Activated CD4-positive, alpha-beta memory T cell treated with anti-CD3 and anti-CD28 coated beads for 36 hours (primary cell): Measurements from ENCODE around the gene KRT9. TPM values are rescaled to one million over a fixed set of nuclear protein-coding genes. Genes with fewer than 3 reads are reported as not detected.
"Not testable (repeated sequence)": the region's sequence is repeated elsewhere in the genome, so short reads cannot be mapped to it uniquely, and the experiment has no call there.

ENCODE experiments used
- CTCF ChIA-PET: fragments of 350-600 bp; sonication (Branson Sonifier 250); formaldehyde crosslinking; loops from one replicate; lab custom pipeline; 2021; ENCODE audit warnings: antibody characterized with exemption, inconsistent platforms; lab: Charles Lee
- POLR2A ChIA-PET: fragments of 350-600 bp; sonication (Branson Sonifier 250); formaldehyde crosslinking; loops from one replicate; lab custom pipeline; 2021; ENCODE audit warnings: antibody characterized with exemption; lab: Charles Lee
- DNase-seq: peaks from one replicate; pipeline ENCODE4 v3.0.0-alpha.2; 2020
- H3K27ac Mint-ChIP-seq: one replicate; pipeline ENCODE4 v1.8.0; 2021; ENCODE audit warnings: mixed read lengths
- H3K27me3 Mint-ChIP-seq: one replicate; pipeline ENCODE4 v1.8.0; 2021; ENCODE audit warnings: mixed read lengths
- H3K36me3 Mint-ChIP-seq: one replicate; pipeline ENCODE4 v1.8.0; 2021; ENCODE audit warnings: mixed read lengths
- H3K4me1 Mint-ChIP-seq: one replicate; pipeline ENCODE4 v1.8.0; 2021; ENCODE audit warnings: low read depth, mixed read lengths
- H3K4me3 Mint-ChIP-seq: one replicate; pipeline ENCODE4 v1.8.0; 2021; ENCODE audit warnings: mild to moderate bottlenecking, mixed read lengths
- H3K9me3 Mint-ChIP-seq: one replicate; pipeline ENCODE4 v1.8.0; 2021; ENCODE audit warnings: mixed read lengths
- intact Hi-C: fragments of 100-400 bp; cut with micrococcal nuclease; formaldehyde crosslinking; loops from one replicate; pipeline ENCODE4 v1.15.1; 2023
- total RNA-seq, 2 experiments: library from RNA; stranded (reverse); gene quantifications; one replicate each; pipeline ENCODE4 v1.2.3, GENCODE V29; 2021

The KRT9 gene
- total RNA-seq = not detected

DNA sequence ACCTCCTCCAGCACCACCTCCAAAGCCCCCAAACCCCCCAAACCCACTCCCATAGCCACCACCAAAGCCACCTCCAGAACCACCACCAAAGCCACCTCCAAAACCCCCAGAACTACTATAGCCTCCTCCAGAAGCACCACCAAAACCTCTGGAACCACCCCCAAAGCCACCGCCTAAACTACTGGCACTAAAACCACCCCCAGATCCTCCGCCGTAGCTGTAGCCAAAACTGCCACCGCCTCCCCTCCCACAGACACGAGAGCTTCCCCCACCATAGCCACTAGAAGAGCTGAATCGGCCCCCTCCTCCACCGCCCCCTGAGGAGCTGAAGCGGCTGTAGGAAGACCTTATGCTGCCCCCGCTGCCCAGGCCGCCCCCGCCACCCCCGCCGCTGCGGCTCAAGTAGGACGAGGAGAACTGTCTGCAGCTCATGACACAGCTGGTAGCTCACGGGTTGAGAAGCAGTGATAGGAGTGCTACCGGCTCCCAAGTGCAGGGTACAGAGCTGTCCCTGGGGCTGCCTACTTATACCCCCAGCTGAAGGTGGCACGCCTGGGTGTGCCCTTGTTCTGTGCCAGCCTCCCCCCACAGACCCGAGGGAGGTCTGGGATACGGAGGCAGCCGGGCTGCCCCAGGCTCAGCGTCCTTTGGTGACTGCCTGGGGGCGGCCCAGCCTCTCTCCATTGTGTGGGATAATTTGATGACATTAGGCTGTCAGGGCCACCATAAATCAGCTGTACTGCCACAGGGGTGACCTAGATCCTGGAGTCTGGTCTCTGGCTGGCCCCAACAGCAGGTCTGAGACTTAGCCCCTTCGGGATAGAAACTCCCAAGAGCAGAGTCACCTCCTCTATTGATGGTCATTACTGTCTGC lies at the start of gene KRT9:
Gene KRT9 (minus strand): TSS at position 499 of the 874 bp plus-strand sequence. CDS start 67 bp downstream, at position 432.
- H3K9me3 Mint-ChIP-seq = peaks cover 6% of the 10 kb centered on the region
- peaks cover 6% of the 10 kb centered on the region for H3K4me1 Mint-ChIP-seq
- no peak within 1 kb of the TSS for H3K4me3 Mint-ChIP-seq
- POLR2A ChIA-PET = no interaction called here
- H3K27me3 Mint-ChIP-seq = peaks cover 18% of the 10 kb centered on the region
- no peaks in the 10 kb centered on the region for H3K36me3 Mint-ChIP-seq
- H3K27ac Mint-ChIP-seq = no peak within 1 kb of the TSS
- no peak for DNase-seq
- intact Hi-C loops = no loop called here
- CTCF ChIA-PET = interaction anchor here (1.4 to 2.4 kb wide), 4 partner anchors 8 to 76 kb away, joined by 4 to 9 read pairs (median 4); no protein-coding TSS in a partner anchor

GRCh38 chr17:41621435-41621817 lies 49.6 kb upstream of the KRT9 start:
- H3K9me3 Mint-ChIP-seq, intact Hi-C loops, POLR2A ChIA-PET, H3K4me3 Mint-ChIP-seq, DNase-seq, H3K36me3 Mint-ChIP-seq, H3K4me1 Mint-ChIP-seq, H3K27ac Mint-ChIP-seq: not testable (repeated sequence)
- CTCF ChIA-PET = interaction anchor here (1.0 kb wide), 1 partner anchor 27 kb away, joined by 3 read pairs; no protein-coding TSS in a partner anchor
- peaks cover 12% of the 10 kb centered on the region for H3K27me3 Mint-ChIP-seq

DNA sequence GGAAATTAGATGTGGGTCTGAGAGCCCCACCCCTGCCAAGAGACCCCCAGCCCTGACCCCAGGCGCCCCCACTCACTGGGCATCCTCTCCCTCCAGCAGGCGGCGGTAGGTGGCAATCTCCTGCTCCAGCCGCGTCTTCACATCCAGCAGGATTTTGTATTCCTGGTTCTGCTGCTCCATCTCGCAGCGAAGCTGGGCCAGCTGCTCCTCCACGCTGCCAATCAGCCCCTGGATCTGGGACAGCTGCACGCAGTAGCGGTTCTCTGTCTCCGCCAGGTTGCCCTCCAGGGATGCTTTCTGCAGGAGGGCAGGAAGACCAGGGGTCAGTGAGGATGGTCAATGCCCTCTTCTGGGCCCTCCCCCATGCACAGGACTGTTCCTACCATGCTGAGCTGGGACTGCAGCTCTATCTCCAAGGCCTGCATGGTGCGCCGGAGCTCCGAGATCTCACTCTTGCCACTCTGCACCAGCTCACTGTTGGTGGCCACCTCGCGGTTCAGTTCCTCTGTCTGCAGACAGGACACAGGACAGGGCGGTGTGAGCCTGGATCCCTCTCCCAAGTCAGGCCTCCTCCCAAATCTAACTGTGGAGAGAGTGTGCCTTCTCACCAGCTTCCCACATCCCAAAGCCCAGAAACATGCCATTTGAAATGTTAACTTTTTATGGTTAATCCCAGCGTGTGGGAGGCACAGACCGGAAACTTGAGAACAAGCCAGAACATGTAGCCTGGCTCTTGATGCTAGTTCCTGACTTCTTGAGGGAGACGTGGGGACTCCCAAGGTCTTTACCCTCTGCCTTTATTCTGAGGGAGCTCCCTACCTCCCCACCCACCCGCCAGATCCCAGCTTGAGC lies 49.0 kb upstream of the KRT9 start:
- Mint-ChIP-seq H3K36me3 (no peaks in the 10 kb centered on the region), H3K4me3 (no peak overlapping the region), H3K4me1 (no peaks in the 10 kb centered on the region), H3K27ac (no peak overlapping the region), H3K27me3 (peaks cover 11% of the 10 kb centered on the region), H3K9me3 (no peaks in the 10 kb centered on the region)
- intact Hi-C loops = no loop called here
- POLR2A ChIA-PET = no interaction called here
- DNase-seq = no peak
- CTCF ChIA-PET = interaction anchor here (0.6 to 1.0 kb wide), 2 partner anchors 28 to 76 kb away, joined by 3 read pairs; no protein-coding TSS in a partner anchor

DNA sequence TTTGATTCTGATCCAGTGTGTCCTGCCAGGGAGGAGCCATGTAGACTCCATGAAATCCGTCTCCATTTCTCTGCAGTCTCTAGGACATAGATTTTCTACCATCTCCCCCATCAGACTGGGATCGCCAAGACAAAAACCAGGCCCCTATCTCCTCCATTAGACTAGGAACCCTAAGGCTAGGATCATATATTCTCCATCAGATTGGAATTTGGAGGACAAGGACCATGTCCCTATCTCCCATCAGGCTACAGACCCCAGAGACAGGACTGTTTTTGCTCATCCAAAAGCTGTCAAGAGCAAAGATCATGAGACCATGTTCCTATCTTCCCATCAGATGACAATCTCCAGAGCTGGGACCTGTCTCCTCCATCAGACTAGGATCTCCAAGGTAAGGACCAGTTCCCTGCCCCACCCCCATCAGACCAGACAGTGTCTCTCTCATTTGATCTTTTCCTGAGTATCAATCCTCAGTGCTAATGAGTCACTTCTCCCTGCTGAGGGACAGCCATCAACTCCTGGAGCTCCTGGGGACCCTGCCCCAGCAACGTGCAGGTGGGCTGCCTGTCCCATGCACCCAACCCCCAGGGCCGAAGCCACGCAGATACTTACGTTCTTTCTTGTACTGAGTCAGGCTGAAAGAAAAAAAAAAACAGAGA lies 48.2 kb upstream of the KRT9 start:
- H3K27ac Mint-ChIP-seq, intact Hi-C loops, H3K36me3 Mint-ChIP-seq, H3K4me3 Mint-ChIP-seq, H3K4me1 Mint-ChIP-seq, POLR2A ChIA-PET, H3K9me3 Mint-ChIP-seq, DNase-seq: not testable (repeated sequence)
- CTCF ChIA-PET = interaction anchor here (0.6 to 1.0 kb wide), 2 partner anchors 29 to 75 kb away, joined by 3 read pairs; no protein-coding TSS in a partner anchor
- peaks cover 11% of the 10 kb centered on the region for H3K27me3 Mint-ChIP-seq

DNA sequence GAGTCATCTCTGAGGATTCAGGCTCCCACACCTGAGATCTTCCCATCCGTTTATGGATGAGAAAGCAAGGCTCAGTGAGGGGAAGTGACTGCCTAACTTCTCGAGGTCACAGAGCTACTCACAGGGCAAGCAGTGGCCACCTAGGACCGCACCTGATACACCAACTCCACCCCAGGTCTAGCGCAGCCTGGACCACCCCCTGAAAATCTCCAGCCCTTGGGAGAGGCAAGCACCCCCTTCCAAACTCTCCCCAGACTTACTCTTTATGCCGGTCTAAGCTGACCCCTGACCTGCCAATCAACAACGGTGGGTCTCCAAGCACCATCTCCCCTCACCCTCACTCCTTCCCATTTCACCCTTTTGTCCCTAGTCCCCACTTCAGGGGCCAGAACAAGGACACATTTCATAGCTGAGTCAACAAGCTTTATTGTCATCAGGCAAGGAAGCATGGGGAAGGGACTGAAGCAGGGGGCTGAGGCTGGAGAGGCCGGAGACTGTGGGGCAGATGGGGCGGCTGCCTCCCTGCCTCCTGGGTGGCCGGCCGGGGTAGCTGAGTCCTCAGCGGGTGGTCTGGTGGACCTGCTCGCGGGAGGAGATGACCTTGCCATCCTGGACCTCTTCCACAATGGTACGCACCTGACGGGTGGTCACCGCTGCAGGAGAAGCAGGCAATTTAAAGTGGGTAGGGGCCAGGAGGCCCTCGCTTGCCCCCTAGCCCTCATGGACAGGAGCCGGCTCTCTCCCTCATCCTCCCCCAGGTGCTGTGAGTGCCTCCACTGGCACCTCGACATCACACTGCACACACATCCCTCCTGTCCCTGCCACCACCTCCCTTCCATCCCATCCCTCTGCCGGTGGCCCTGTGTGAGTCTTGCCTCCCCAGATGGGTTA lies 47.4 kb upstream of the KRT9 start:
- H3K9me3 Mint-ChIP-seq = no peaks in the 10 kb centered on the region
- no peaks in the 10 kb centered on the region for H3K36me3 Mint-ChIP-seq
- no peak for DNase-seq
- CTCF ChIA-PET = interaction anchor here (1.1 kb wide), 1 partner anchor 70 kb away, joined by 3 read pairs; no protein-coding TSS in a partner anchor
- no peak overlapping the region for H3K27ac Mint-ChIP-seq
- H3K27me3 Mint-ChIP-seq = peaks cover 11% of the 10 kb centered on the region
- intact Hi-C loops = no loop called here
- no peak overlapping the region for H3K4me3 Mint-ChIP-seq
- POLR2A ChIA-PET = no interaction called here
- no peaks in the 10 kb centered on the region for H3K4me1 Mint-ChIP-seq

DNA sequence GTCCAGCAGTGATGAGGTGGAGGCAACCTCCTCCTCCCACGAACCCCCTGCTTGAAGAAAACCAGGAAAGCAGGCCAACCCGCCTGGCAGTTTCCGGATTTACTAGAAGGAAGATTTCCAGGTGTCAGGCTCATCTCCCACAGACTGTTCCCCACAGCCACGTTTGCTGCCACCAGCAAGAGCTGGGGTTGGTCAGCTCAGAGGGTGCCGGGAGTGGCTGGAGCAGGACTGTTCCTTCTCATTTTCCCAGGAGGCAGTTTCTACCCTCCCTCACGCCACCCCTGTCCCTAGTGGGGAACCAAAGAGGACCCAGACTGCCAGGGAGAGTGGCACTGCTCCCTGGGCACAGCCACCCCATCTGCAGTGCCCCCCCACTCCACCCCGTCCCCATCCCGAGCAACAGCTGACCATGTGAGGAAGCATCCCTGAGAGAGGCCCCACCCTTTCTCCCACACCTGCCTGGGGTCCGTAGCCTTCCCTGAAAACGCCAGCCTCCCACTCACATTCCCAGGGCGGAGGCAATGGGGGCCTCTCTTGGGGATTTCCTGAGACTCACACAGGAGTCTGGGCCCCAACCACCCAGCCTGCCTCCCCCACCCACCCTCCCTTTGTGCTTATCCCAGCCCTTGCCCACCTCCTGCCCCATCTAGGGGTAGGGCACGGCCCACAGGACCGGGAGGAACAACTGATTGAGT lies 46.6 kb upstream of the KRT9 start:
- ChIA-PET POLR2A (no interaction called here), CTCF (interaction anchor here (1.1 kb wide), 1 partner anchor 69 kb away, joined by 3 read pairs; no protein-coding TSS in a partner anchor)
- Mint-ChIP-seq H3K27ac (no peak overlapping the region), H3K27me3 (peaks cover 15% of the 10 kb centered on the region), H3K4me3 (no peak overlapping the region), H3K9me3 (no peaks in the 10 kb centered on the region), H3K4me1 (no peaks in the 10 kb centered on the region), H3K36me3 (no peaks in the 10 kb centered on the region)
- intact Hi-C loops = no loop called here
- no peak for DNase-seq

DNA sequence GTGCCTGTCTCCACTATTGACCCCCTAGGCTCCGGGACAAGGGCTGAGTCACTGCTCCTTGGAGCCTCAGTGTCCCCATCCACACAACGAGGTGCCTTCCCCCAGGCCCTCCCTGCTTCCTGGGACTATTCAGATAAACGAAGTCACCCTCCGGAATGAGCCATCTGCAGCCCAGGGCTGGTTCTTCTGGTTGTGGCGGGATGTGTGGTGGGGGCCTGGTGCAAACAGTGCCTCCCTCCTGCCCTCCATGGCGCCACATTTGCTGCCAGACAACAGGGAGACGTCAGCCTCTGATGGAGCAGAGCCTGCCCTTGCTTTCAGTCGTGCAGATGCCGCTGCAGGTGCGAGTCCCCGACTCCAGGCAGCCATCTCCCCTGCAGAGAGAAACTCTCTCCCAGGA lies 45.8 kb upstream of the KRT9 start:
- intact Hi-C loops = no loop called here
- peaks cover 16% of the 10 kb centered on the region for H3K27me3 Mint-ChIP-seq
- no peak overlapping the region for H3K4me3 Mint-ChIP-seq
- ChIA-PET POLR2A (no interaction called here), CTCF (no interaction called here)
- DNase-seq = no peak
- no peaks in the 10 kb centered on the region for H3K4me1 Mint-ChIP-seq
- H3K27ac Mint-ChIP-seq = no peak overlapping the region
- no peaks in the 10 kb centered on the region for H3K9me3 Mint-ChIP-seq
- no peaks in the 10 kb centered on the region for H3K36me3 Mint-ChIP-seq

DNA sequence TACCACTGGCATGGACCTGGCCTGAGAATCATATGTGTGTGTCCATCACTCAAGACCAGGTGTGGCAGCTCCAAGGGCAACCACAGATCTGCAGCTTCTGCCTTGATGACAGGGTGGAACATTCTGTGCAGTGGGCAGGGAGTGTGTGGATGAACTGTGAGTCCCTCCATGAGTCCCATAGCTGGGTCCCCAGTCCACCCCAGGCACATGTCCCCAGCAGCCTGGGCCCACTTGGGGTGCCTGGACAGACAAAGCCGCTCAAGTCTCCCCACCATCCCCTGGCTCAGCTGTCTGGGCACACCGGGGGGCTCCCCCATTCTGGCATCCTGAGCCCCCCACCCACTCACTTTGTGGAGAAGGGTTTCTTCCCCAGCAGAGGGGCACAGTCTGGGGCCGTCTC lies 45.3 kb upstream of the KRT9 start:
- H3K36me3 Mint-ChIP-seq = no peaks in the 10 kb centered on the region

DNA sequence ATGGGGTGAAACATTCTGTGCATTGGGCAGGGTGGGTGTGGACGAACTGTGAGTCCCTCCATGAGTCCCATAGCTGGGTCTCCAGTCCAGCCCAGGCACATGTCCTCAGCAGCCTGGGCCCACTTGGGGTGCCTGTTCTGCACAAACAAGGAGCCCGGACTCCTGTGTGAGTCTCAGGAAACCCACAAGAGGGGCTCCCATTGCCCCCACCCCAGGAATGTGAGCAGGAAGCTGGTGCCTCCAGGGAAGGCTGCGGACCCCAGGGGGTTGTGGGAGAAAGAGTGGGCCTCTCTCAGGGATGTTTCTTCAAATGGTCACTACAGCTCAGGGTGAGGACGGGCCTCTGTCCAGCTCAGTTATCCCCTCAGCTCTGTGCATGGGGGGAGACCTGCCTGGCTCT lies 44.6 kb upstream of the KRT9 start:
- DNase-seq, H3K36me3 Mint-ChIP-seq, CTCF ChIA-PET, H3K4me3 Mint-ChIP-seq, H3K4me1 Mint-ChIP-seq, H3K9me3 Mint-ChIP-seq, intact Hi-C loops, H3K27ac Mint-ChIP-seq, POLR2A ChIA-PET: not testable (repeated sequence)
- peaks cover 16% of the 10 kb centered on the region for H3K27me3 Mint-ChIP-seq

More for the DNA sequence above, 45.3 kb upstream of the KRT9 start:
- Mint-ChIP-seq H3K27me3 (peaks cover 16% of the 10 kb centered on the region), H3K9me3 (no peaks in the 10 kb centered on the region), H3K27ac (no peak overlapping the region), H3K4me1 (no peaks in the 10 kb centered on the region), H3K4me3 (no peak overlapping the region)
- DNase-seq = no peak
- ChIA-PET POLR2A (no interaction called here), CTCF (no interaction called here)
- intact Hi-C loops = no loop called here

DNA sequence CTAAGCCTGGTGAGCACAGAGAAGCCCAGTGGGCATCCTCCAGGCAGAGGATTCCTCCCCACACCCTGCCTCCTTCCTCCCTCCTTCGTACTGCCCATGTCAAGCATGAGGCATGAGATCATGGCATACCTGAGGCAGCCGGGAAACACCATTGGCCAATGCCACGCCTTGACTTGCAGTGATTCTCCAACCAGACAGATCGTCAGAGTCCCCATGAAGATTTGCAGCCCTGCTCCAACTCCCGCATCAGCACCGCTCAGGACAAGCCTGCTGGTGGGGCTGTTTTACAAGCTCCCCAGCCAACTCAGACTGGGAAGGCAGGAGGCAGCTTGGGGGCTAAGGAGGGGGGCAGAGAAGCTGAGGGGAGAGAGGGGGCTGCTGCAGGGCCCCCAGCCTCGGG lies 43.6 kb upstream of the KRT9 start:
- no peak overlapping the region for H3K27ac Mint-ChIP-seq
- H3K36me3 Mint-ChIP-seq = no peaks in the 10 kb centered on the region
- POLR2A ChIA-PET = no interaction called here
- H3K4me1 Mint-ChIP-seq = no peaks in the 10 kb centered on the region
- CTCF ChIA-PET = no interaction called here
- intact Hi-C loops = no loop called here
- DNase-seq = no peak
- H3K9me3 Mint-ChIP-seq = no peaks in the 10 kb centered on the region
- H3K4me3 Mint-ChIP-seq = no peak overlapping the region
- H3K27me3 Mint-ChIP-seq = peaks cover 18% of the 10 kb centered on the region

DNA sequence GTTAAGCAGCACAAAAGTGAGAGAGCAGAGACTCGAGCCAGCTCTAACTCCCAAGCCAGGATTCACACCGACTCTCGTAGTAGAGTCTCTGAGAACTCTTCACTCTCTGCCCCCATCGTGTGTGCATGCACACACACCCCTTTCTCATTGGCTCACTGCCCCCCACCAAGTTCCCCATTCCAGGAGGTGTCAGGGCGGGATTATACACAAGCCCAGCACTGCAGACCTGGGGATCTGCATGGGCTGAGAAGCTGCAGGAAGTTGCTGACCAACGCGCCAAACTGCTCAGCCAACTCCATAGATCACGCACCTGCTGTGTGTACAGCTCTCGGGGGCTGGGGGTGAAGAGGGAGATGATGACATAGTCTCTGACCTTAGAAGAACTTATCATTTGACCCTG lies 42.9 kb upstream of the KRT9 start:
- peaks cover 12% of the 10 kb centered on the region for H3K27me3 Mint-ChIP-seq
- H3K36me3 Mint-ChIP-seq, POLR2A ChIA-PET, intact Hi-C loops, DNase-seq, H3K9me3 Mint-ChIP-seq, CTCF ChIA-PET, H3K4me3 Mint-ChIP-seq, H3K27ac Mint-ChIP-seq, H3K4me1 Mint-ChIP-seq: not testable (repeated sequence)
